DMS153 (cell line): Measurements from ENCODE around the gene ARHGAP20.

Experiments
- DNase-seq: peaks from one replicate; lab custom pipeline; 2025; lab: John Stamatoyannopoulos, UW

ARHGAP20 gene, protein sequence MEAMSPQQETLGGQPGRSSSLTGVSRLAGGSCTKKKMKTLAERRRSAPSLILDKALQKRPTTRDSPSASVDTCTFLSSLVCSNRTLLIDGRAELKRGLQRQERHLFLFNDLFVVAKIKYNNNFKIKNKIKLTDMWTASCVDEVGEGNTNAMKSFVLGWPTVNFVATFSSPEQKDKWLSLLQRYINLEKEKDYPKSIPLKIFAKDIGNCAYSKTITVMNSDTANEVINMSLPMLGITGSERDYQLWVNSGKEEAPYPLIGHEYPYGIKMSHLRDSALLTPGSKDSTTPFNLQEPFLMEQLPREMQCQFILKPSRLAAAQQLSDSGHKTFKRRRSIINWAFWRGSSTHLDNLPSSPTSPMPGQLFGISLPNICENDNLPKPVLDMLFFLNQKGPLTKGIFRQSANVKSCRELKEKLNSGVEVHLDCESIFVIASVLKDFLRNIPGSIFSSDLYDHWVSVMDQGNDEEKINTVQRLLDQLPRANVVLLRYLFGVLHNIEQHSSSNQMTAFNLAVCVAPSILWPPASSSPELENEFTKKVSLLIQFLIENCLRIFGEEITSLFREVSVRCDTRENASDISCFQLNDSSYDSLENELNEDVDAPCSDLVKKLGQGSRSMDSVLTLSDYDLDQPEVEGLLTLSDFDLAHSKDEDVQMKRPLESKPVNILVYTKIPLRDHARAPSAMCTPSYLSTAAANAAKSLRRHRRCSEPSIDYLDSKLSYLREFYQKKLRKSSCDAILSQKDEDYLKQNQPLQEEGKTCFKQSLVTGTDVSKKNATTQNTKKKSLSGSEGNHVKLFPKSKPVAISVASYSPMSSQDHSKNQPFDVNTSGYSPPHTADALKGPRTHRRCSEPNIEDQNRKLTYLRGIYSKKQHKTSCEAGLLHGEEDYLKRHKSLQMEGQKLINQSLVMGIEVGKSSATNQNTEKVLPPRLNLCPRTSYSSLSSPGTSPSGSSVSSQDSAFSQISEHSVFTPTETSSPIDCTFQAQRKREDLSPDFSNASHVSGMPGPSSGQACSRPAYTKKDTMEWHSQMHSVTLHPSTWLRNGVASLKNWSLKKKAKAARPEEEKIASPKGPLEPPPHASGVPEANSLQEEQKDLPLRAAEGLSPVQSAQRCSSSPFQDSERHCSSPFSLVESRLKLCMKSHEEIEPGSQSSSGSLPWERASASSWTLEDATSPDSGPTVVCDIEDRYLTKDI

DNA sequence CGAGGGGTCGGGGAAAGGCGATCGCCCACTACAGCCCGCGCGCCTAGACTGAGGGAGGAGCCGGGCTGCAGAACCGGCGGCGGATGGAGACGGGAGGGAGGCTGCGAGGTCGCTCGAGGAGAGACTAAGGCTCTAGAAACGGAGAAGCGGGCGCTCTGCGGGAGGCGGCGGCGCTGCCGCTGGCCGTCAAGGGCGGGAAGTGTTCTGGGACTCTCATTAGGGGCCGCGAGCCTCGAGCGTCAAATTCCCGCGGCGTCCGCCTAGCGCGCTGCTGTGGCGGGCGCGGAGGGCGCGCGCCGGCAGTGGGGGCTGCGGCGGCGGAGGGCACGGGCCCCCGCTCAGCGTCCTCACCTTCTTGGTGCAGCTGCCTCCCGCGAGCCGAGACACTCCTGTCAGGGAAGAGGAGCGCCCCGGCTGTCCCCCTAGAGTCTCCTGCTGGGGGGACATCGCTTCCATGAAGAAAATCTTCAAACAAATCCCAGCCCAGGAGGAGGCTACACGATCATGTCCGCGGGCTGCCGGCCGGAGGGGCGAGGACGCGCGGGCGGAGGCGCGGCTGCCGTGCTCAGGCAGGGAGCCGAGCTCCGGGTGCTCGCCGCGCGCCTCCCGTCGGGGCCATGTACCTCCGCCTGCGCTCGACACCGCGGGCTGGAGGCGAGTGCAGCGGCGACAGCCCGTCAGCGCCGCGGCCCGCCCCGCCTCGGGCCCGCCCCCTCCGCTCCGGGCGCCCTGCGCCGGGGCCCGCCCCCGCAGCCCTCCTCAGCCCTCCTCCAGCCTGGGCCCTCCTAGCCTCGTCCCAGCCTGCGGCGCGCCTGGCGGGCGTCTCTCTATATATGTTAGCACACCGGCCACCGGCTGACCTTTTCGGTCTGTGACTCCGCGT lies at the start of gene ARHGAP20:
Gene ARHGAP20, minus strand, starts transcription at position 662 of the 883 bp plus-strand sequence. Its CDS starts 206 bp downstream, at position 456.
- peak; percentile 75 for DNase-seq

DNA sequence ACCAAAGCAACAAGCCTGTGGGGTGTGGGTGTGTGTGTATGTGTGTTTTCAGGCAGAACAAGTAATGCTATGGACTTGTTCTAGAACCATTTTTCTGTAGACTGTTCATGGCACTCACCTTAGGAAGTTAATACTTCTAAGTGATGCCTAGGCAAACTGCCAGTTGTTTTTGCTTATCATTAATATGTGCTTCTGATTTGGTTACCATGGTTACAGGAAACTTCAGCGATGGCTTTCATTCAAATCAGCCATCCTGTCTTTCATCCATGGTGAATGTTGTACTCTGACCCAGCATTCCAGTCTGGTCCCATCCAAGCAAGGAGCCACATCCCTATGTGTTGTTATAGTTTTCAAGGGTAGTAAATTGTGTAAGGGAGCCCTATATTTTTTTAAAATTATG lies 49.8 kb upstream of the ARHGAP20 start:
- DNase-seq = peak; percentile 1

GRCh38 chr11:110761131-110761530 lies 48.9 kb upstream of the ARHGAP20 start:
- no peak for DNase-seq

GRCh38 chr11:110759972-110760381 lies 47.7 kb upstream of the ARHGAP20 start:
- peak; percentile 21 for DNase-seq

- no peak for DNase-seq
Observed at GRCh38 chr11:110757962-110758755, 45.9 kb upstream of the ARHGAP20 start.

- DNase-seq = no peak
Observed at GRCh38 chr11:110757066-110757465, 44.8 kb upstream of the ARHGAP20 start.

DNA sequence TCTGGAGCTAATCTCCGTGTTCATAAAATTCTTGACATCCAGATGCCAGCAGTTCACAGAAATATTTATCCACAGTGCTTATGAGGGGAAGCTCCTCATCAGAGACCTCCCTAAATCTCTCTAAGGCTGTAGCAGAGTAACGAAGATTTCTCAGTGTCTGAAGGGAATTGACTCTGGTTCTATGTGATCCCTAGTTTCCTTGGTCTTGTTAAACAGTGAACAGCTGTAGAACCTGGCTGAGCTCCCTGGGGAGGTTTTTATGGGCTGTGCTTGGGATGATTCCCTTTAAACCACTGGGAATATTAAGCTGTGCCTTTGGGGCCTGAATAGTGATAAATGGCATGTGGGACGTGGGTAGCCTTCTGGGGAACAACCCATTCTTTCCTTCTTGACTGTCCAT lies 43.7 kb upstream of the ARHGAP20 start:
- DNase-seq = no peak

DNA sequence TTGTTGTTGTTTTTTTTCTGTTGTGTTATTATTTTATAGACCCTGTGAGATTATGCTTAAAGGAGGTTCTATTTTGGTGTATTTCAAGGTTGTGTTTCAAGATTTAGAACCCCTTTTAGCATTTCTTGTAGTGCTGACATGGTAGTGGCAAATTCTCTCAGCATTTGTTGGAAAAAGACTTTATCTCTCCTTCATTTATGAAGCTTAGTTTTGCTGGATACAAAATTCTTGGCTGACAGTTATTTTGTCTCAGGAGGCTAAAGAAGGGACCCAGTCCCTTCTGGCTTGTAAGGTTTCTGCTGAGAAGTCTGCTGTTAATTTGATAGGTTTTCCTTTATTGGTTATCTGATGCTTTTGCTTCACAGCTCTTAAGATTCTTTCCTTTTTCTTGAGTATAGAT lies 40.7 kb upstream of the ARHGAP20 start:
- no peak for DNase-seq

GRCh38 chr11:110750100-110750499 lies 37.9 kb upstream of the ARHGAP20 start:
- no peak for DNase-seq

- peak; percentile 73 for DNase-seq
Observed at GRCh38 chr11:110747531-110747930, 35.3 kb upstream of the ARHGAP20 start.

GRCh38 chr11:110738641-110739040 lies 26.4 kb upstream of the ARHGAP20 start:
- no peak for DNase-seq

GRCh38 chr11:110737593-110737992 lies 25.4 kb upstream of the ARHGAP20 start:
- DNase-seq = no peak

DNA sequence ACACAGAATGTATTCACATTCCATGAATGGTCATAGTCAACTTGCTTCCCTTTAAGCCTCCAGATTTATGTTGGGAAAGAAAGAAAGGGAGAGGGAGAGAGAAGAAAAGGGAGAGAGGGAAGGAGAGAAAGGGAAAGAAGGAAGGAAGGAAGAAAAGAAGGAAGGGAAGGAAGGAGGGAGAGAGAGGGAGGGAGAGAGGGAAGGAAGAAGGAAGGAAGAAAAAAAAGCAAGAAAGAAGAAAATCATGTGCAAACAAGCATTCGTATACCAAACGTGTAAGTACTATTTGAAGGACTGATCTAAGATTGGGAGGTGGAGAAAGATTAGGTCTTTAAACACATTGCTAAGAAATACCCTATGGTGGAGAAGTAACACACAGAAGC lies 23.9 kb upstream of the ARHGAP20 start:
- DNase-seq = no peak

GRCh38 chr11:110735455-110736170 lies 23.4 kb upstream of the ARHGAP20 start:
- peak; percentile 38 for DNase-seq

DNA sequence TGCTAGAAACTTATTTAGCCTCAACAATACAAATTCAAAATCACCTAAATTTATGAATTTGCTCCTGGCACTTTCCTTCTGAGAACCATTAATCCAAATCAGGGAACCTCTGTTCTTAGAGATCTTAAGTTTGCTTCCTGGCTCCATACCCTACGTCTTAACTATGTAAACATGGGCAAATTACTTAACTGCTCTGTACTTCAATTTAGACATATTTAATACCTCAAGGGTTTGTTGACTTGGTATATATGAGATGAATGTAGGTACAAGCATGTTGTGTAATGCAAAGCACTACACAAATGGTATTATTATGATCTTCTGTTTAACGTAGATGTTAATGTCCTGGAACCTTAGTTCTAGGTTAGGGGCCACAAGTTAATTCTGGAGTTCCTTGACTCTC lies 22.6 kb upstream of the ARHGAP20 start:
- DNase-seq = no peak

- DNase-seq = peak; percentile 12
Observed at GRCh38 chr11:110730773-110731172, 18.5 kb upstream of the ARHGAP20 start.

- no peak for DNase-seq
Observed at GRCh38 chr11:110728883-110729282, 16.6 kb upstream of the ARHGAP20 start.

- no peak for DNase-seq
Observed at GRCh38 chr11:110728476-110728875, 16.2 kb upstream of the ARHGAP20 start.

GRCh38 chr11:110724358-110724757 lies 12.1 kb upstream of the ARHGAP20 start:
- DNase-seq = no peak
